Osteocyte (in vitro differentiated cells): ENCODE measurements around the gene INTS7. TPM values are rescaled to one million over a fixed set of nuclear protein-coding genes. Genes with fewer than 3 reads are reported as not detected.

Experiments
- DNase-seq: peaks from one replicate; pipeline ENCODE4 v3.0.0; 2021; ENCODE audit warnings: mixed read lengths; ENCODE audit not compliant: unreplicated experiment; ENCODE audit errors: extremely low spot score
- H3K27ac Mint-ChIP-seq: one replicate; pipeline ENCODE4 v1.8.0; 2021; ENCODE audit warnings: mild to moderate bottlenecking, mixed read lengths; ENCODE audit not compliant: unreplicated experiment
- H3K27me3 Mint-ChIP-seq: one replicate; pipeline ENCODE4 v1.8.0; 2021; ENCODE audit warnings: mixed read lengths; ENCODE audit not compliant: unreplicated experiment
- H3K36me3 Mint-ChIP-seq: one replicate; pipeline ENCODE4 v1.8.0; 2021; ENCODE audit warnings: mixed read lengths; ENCODE audit not compliant: unreplicated experiment
- H3K4me1 Mint-ChIP-seq: one replicate; pipeline ENCODE4 v1.8.0; 2021; ENCODE audit warnings: mixed read lengths; ENCODE audit not compliant: unreplicated experiment
- H3K4me3 Mint-ChIP-seq: one replicate; pipeline ENCODE4 v1.8.0; 2021; ENCODE audit warnings: mild to moderate bottlenecking, moderate library complexity, mixed read lengths; ENCODE audit not compliant: unreplicated experiment
- H3K9me3 Mint-ChIP-seq: one replicate; pipeline ENCODE4 v1.8.0; 2021; ENCODE audit warnings: mixed read lengths; ENCODE audit not compliant: unreplicated experiment
- total RNA-seq: library from RNA; stranded (reverse); gene quantifications from 2 replicates; pipeline ENCODE4 v1.2.1, GENCODE V29; 2021
- TF ChIP-seq, protein P1 (sequence below): fragments of 200-600 bp; sonication (generic); IDR thresholded peaks from 2 replicates; pipeline ENCODE4 v1.5.0; 2021; ENCODE audit warnings: antibody characterized with exemption, mild to moderate bottlenecking, moderate library complexity

Gene INTS7
- total RNA-seq, 1 donor from 2014 or later, result 18.4 TPM

DNA sequence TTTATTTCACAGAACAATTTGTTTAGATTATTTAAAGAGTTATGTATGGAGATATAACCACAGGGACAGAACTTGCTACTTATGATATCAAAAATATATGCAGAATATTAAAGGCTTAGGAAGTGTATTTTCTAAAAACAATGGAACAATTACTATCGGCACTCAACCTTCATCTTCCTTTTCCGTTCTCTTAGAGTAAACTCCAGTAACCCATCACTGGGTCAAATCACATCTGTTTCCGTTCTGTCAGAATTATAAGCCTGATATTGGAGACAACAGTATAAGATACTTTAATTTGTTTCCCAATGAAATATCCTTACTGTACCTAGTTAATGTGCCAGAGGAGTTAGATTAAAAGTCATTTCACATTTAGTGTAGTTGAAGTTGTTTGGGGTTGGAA, 32.4 kb upstream of the INTS7 start:
- H3K4me1 Mint-ChIP-seq, result no peaks in the 10 kb centered on the region
- H3K9me3 Mint-ChIP-seq, result no peaks in the 10 kb centered on the region
- no peaks in the 10 kb centered on the region for H3K27me3 Mint-ChIP-seq
- no peak overlapping the region for H3K27ac Mint-ChIP-seq
- DNase-seq, result no peak
- H3K36me3 Mint-ChIP-seq, result no peaks in the 10 kb centered on the region
- H3K4me3 Mint-ChIP-seq, result no peak overlapping the region
- TF ChIP-seq, protein P1, sequence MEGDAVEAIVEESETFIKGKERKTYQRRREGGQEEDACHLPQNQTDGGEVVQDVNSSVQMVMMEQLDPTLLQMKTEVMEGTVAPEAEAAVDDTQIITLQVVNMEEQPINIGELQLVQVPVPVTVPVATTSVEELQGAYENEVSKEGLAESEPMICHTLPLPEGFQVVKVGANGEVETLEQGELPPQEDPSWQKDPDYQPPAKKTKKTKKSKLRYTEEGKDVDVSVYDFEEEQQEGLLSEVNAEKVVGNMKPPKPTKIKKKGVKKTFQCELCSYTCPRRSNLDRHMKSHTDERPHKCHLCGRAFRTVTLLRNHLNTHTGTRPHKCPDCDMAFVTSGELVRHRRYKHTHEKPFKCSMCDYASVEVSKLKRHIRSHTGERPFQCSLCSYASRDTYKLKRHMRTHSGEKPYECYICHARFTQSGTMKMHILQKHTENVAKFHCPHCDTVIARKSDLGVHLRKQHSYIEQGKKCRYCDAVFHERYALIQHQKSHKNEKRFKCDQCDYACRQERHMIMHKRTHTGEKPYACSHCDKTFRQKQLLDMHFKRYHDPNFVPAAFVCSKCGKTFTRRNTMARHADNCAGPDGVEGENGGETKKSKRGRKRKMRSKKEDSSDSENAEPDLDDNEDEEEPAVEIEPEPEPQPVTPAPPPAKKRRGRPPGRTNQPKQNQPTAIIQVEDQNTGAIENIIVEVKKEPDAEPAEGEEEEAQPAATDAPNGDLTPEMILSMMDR, result no peak

DNA sequence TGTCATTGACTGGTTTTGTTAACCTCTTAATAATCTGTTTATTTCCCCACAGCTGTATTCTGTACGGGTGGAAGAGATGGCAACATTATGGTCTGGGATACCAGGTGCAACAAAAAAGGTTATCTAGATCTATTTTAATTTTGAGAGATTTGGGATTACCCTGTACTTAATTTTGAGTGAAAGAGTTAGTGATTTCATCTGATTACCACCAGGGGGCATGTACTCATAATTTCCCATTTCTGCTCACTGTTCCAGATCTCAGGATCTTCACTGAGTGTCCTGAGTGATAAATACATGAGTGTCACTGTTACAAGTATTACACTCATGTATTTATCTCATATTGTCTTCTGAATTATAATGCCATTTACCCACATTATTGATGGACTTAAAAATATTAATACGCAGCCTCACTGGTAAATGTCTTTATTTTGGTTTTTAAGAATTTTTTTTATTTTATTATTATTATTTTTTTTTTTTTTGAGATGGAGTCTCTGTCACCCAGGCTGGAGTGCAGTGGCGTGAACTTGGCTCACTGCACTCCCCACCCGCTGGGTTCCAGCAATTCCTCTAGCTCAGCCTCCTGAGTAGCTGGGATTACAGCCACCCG, 27.6 kb upstream of the INTS7 start:
- Mint-ChIP-seq H3K36me3 (peaks cover 2% of the 10 kb centered on the region), H3K27ac (no peak overlapping the region), H3K4me3 (no peak overlapping the region), H3K4me1 (no peaks in the 10 kb centered on the region), H3K9me3 (peaks cover 13% of the 10 kb centered on the region), H3K27me3 (no peaks in the 10 kb centered on the region)
- no peak for DNase-seq
- TF ChIP-seq, protein P1, result peak; percentile 77

DNA sequence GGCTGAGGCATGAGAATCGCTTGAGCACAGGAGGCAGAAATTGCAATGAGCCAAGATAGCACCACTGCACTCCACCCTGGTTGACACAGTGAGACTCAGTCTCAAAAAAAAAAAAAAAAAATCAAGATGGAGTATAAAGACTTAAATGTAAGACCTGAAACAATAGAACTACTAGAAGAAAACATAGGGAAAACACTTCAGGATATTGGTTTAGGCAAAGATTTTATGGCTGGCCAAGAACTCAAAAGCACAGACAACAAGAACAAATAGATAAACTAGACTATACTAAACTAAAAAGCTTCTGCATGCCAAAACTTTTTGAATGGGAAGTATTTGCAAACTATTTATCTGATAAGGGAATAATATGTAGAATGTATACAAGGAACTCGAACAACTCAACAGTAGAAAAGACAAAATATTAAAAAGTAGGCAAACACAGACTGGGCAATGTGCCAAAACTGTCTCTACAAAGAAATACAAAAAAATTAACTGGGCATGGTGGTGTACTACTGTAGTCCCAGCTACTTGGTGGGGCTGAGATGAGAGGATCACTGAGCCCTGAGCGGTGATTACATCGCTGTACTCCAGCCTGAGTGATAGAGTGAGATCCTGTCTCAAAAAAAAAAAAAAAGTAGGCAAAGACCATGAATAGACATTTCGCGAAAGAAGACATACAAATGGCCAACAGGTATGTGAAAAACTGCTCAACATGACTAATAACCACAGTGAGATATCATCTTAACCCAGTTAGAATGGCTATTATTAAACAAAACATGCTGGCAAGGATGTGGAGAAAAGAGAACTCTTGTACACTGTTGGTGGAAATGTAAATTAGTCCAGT, 25.5 kb upstream of the INTS7 start:
- TF ChIP-seq, protein P1, result no peak
- peaks cover 16% of the 10 kb centered on the region for H3K36me3 Mint-ChIP-seq
- no peaks in the 10 kb centered on the region for H3K27me3 Mint-ChIP-seq
- H3K4me3 Mint-ChIP-seq, result no peak overlapping the region
- no peak overlapping the region for H3K27ac Mint-ChIP-seq
- DNase-seq, result no peak
- H3K4me1 Mint-ChIP-seq, result no peaks in the 10 kb centered on the region
- H3K9me3 Mint-ChIP-seq, result peaks cover 29% of the 10 kb centered on the region

DNA sequence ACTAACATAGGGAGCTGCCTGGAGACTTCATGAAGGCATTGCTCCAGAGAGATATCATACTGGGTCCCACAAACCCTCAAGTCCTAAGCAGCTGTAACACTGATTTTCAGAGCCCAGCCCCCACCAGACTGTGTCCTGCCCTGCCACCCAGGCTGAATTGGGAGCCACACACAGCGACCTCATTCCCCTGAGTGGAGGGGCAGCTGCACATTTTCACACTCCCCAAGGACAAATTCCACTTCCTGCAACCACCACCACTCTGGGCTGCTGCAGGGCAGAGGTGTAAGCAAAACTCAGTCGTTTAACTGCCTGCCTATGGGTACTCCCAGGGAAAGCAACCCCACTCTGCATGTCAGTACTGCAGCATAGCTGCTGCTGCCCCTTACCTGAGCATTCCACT, 20.0 kb upstream of the INTS7 start:
- Mint-ChIP-seq H3K27ac (no peak overlapping the region), H3K9me3 (peaks cover 29% of the 10 kb centered on the region), H3K4me3 (no peak overlapping the region), H3K4me1 (no peaks in the 10 kb centered on the region), H3K27me3 (no peaks in the 10 kb centered on the region), H3K36me3 (peaks cover 19% of the 10 kb centered on the region)
- TF ChIP-seq, protein P1, result no peak
- no peak for DNase-seq

DNA sequence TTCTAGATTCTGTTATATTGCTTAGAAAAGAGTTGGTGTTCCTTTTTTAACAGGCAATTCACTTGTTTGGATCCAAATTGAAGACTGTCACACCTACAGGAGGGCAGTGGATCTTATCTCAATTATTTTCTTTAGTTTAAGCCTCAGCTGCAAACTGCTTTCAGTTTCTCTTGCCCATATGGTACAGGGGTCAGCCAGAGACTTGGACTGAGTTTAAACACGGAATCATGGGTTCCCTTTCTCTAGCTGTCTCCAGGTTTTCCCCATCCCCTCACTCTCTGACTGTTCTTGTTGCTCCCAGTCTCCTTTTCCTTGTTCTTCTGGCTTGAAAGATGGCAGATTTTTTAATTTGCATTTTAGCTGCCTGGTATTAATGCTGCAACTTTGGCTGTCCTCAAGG, 18.6 kb upstream of the INTS7 start:
- H3K4me1 Mint-ChIP-seq, result no peaks in the 10 kb centered on the region
- H3K9me3 Mint-ChIP-seq, result peaks cover 19% of the 10 kb centered on the region
- H3K36me3 Mint-ChIP-seq, result peaks cover 17% of the 10 kb centered on the region
- no peak overlapping the region for H3K4me3 Mint-ChIP-seq
- TF ChIP-seq, protein P1, result no peak
- H3K27me3 Mint-ChIP-seq, result no peaks in the 10 kb centered on the region
- no peak for DNase-seq
- no peak overlapping the region for H3K27ac Mint-ChIP-seq
